HCT116 (cell line): ENCODE measurements around the gene CPSF2. TPM values are rescaled to one million over a fixed set of nuclear protein-coding genes. Genes with fewer than 3 reads are reported as not detected.
A peak's percentile ranks its signal among the peaks of the same experiment; 100 is the strongest.

Source experiments
- ATAC-seq: fragments of 200-7000 bp; cut with Tn5 transposase; 2 replicates; pipeline ENCODE4 v1.9.1; 2020; ENCODE audit warnings: mild to moderate bottlenecking, moderate library complexity
- BruUV-seq: library from RNA; stranded (reverse); fragments of 400-500 nt; replicated peaks from 2 replicates; lab custom pipeline; 2021; lab: Mats Ljungman, UMichigan
- CTCF ChIA-PET: fragments of 300-600 bp; sonication (Branson Sonifier 250); formaldehyde crosslinking; loops from one replicate; lab custom pipeline; 2021; ENCODE audit warnings: antibody characterized with exemption; lab: Charles Lee
- POLR2A ChIA-PET: fragments of 300-600, 350-600 bp; sonication (Branson Sonifier 250); formaldehyde crosslinking; loops from one replicate; lab custom pipeline; 2021; ENCODE audit warnings: antibody characterized with exemption; lab: Charles Lee
- RAD21 ChIA-PET, 2 experiments: fragments of 300-600 bp; sonication (Branson Sonifier 250); formaldehyde crosslinking; loops; one replicate each; lab custom pipeline; 2023; ENCODE audit warnings: low total read pairs in 2 of 2; ENCODE audit not compliant: uncharacterized antibody in 2 of 2, unreplicated experiment in 2 of 2, low non-redundant PET in 1 of 2; lab: Charles Lee
- DNase-seq: peaks from one replicate; pipeline ENCODE4 v3.0.0-alpha.2; 2010; ENCODE audit warnings: low read depth, low spot score
- H2AFZ ChIP-seq: fragments of 200-600 bp; shearing (Covaris generic), sonication (generic); 2 replicates; pipeline ENCODE4 v1.6.1; 2017; ENCODE audit warnings: low read depth, mixed run types, mixed read lengths, antibody characterized with exemption, low read length; ENCODE audit not compliant: poor library complexity, severe bottlenecking
- H3K27ac ChIP-seq: 2 replicates; pipeline ENCODE4 v1.5.1; 2012; ENCODE audit warnings: low read depth, low read length
- H3K27me3 ChIP-seq: fragments of 200-600 bp; sonication (generic); 2 replicates; pipeline ENCODE4 v1.6.1; 2016; ENCODE audit warnings: mixed run types, low read length, mixed read lengths; ENCODE audit not compliant: insufficient read depth
- H3K36me3 ChIP-seq, 2 experiments: fragments of 200-500 bp in 1 of 2; fragments of 200-600 bp in 1 of 2; sonication (Bioruptor generic) in 1 of 2; sonication (generic) in 1 of 2; 2 replicates each; pipeline versions ENCODE4 v1.5.1 to v1.6.1; 2014 to 2016; ENCODE audit warnings: low read length in 2 of 2, inconsistent platforms in 1 of 2, mixed read lengths in 1 of 2, mixed run types in 1 of 2; ENCODE audit not compliant: insufficient read depth in 2 of 2, control insufficient read depth in 1 of 2
- H3K4me1 ChIP-seq, 2 experiments: fragments of 200-600 bp in 1 of 2; sonication (generic) in 1 of 2; 2 replicates each; pipeline versions ENCODE4 v1.5.1 to v1.6.1; 2012 to 2017; ENCODE audit warnings: low read length in 2 of 2, inconsistent platforms in 1 of 2, mild to moderate bottlenecking in 1 of 2, mixed read lengths in 1 of 2, mixed run types in 1 of 2, moderate library complexity in 1 of 2; ENCODE audit not compliant: insufficient read depth in 2 of 2, control insufficient read depth in 1 of 2
- H3K4me2 ChIP-seq: fragments of 200-600 bp; sonication (generic); 2 replicates; pipeline ENCODE4 v1.6.1; 2017; ENCODE audit warnings: mixed run types, low read length, mixed read lengths
- H3K4me3 ChIP-seq, 2 experiments: fragments of 200-600 bp in 1 of 2; sonication (generic) in 1 of 2; replicated peaks in 1 of 2; 2 replicates each; pipeline ENCODE4 v1.5.1; 2011 to 2016; ENCODE audit warnings: low read length in 2 of 2, control low read depth in 1 of 2, low read depth in 1 of 2, mild to moderate bottlenecking in 1 of 2, mixed read lengths in 1 of 2, mixed run types in 1 of 2
- H3K79me2 ChIP-seq: fragments of 200-600 bp; sonication (generic); 2 replicates; pipeline ENCODE4 v1.6.1; 2017; ENCODE audit warnings: mild to moderate bottlenecking, mixed run types, low read length, moderate library complexity, mixed read lengths; ENCODE audit not compliant: insufficient read depth
- H3K9ac ChIP-seq: fragments of 200-600 bp; sonication (generic); 2 replicates; pipeline ENCODE4 v1.6.1; 2016; ENCODE audit warnings: low read length, mixed read lengths
- H3K9me2 ChIP-seq: fragments of 200-600 bp; sonication (generic), shearing (Covaris generic); 2 replicates; pipeline ENCODE4 v1.6.1; 2017; ENCODE audit warnings: mixed run types, mild to moderate bottlenecking, moderate library complexity; ENCODE audit not compliant: insufficient read depth
- H3K9me3 ChIP-seq, 2 experiments: fragments of 200-500 bp in 1 of 2; fragments of 200-600 bp in 1 of 2; sonication (Bioruptor generic) in 1 of 2; sonication (generic) in 1 of 2; 2 replicates each; pipeline ENCODE4 v1.6.1; 2014 to 2017; ENCODE audit warnings: low read length in 2 of 2, mixed read lengths in 2 of 2, inconsistent platforms in 1 of 2, low read depth in 1 of 2, mild to moderate bottlenecking in 1 of 2, mixed run types in 1 of 2, moderate library complexity in 1 of 2; ENCODE audit not compliant: control insufficient read depth in 1 of 2, insufficient read depth in 1 of 2
- H4K20me1 ChIP-seq: fragments of 200-600 bp; sonication (generic), shearing (Covaris generic); 2 replicates; pipeline ENCODE4 v1.6.1; 2017; ENCODE audit warnings: mixed run types, mild to moderate bottlenecking, moderate library complexity; ENCODE audit not compliant: insufficient read depth
- ELF1 ChIP-seq: IDR thresholded peaks from 2 replicates; pipeline ENCODE4 v1.6.1; 2012; ENCODE audit warnings: low read depth, borderline replicate concordance
- EZH2 ChIP-seq: fragments of 200-600 bp; sonication (generic); IDR thresholded peaks from 2 replicates; pipeline ENCODE4 v1.6.1; 2017; ENCODE audit warnings: antibody characterized with exemption, mixed run types
- EZH2phosphoT487 ChIP-seq: fragments of 200-600 bp; IDR thresholded peaks from 2 replicates; pipeline ENCODE4 v1.6.1; 2018; ENCODE audit warnings: antibody characterized with exemption, borderline replicate concordance
- FOSL1 ChIP-seq: IDR thresholded peaks from 2 replicates; pipeline ENCODE4 v1.6.1; 2012; ENCODE audit warnings: low read depth
- MAX ChIP-seq: IDR thresholded peaks from 2 replicates; pipeline ENCODE4 v1.6.1; 2012
- REST ChIP-seq: IDR thresholded peaks from 2 replicates; pipeline ENCODE4 v1.6.1; 2012; ENCODE audit warnings: low read depth
- SRF ChIP-seq: IDR thresholded peaks from 2 replicates; pipeline ENCODE4 v1.6.1; 2012; ENCODE audit warnings: low read depth
- intact Hi-C: fragments of 100-400 bp; cut with micrococcal nuclease; formaldehyde crosslinking; loops from 2 replicates; pipeline ENCODE4 v1.10.0; 2022
- total RNA-seq: library from RNA; stranded (reverse); gene quantifications from one replicate; pipeline ENCODE4 v1.2.1, GENCODE V29; 2021; ENCODE audit not compliant: unreplicated experiment
- TF ChIP-seq, protein P1 (sequence below), 3 experiments: fragments of 200-600 bp in 1 of 3; sonication (generic) in 1 of 3; IDR thresholded peaks in 2 of 3; conservative IDR thresholded peaks in 1 of 3; 2 replicates each; pipeline ENCODE4 v1.5.1; 2012 to 2017; ENCODE audit warnings: low read depth in 2 of 3, low read length in 2 of 3, antibody characterized with exemption in 1 of 3, borderline replicate concordance in 1 of 3, control low read depth in 1 of 3, mild to moderate bottlenecking in 1 of 3, mixed read lengths in 1 of 3, mixed run types in 1 of 3, moderate library complexity in 1 of 3; ENCODE audit not compliant: insufficient read depth in 1 of 3

CPSF2 gene
- total RNA-seq, 1 experiment from 2014 or later: 77.0 TPM

DNA sequence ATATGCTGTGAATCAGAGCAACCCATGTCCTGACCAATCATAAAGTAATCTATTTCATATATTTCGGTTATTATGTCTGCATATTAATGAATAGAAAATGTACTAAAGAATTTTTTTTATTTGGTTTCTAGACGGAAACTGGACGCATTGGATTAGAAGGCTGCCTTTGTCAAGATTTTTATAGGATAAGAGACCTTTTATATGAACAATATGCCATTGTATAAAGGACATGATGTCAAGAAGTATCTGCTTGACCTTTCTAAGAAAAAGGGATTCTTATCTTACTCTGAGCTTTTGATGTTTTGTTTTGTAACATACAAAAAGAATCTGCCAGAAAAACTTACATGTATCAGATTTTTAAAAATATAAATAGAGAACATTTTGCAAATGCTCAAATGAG, 39.8 kb downstream of the CPSF2 start:
- RAD21 ChIA-PET: no interaction called here
- CTCF ChIA-PET: no interaction called here

More for the DNA sequence above, 39.8 kb downstream of the CPSF2 start:
- Histone ChIP-seq H3K4me3 (no peak overlapping the region), H3K9me2 (no peaks in the 10 kb centered on the region), H2AFZ (no peak overlapping the region), H3K4me1 (no peaks in the 10 kb centered on the region), H3K27ac (no peak overlapping the region), H3K36me3 (peaks cover 30 to 40% of the 10 kb centered on the region in 2 experiments), H3K9ac (no peak overlapping the region), H3K79me2 (no peaks in the 10 kb centered on the region), H4K20me1 (no peaks in the 10 kb centered on the region), H3K4me2 (no peak overlapping the region), H3K9me3 (no peaks in the 10 kb centered on the region), H3K27me3 (no peaks in the 10 kb centered on the region)
- ATAC-seq (no peak), DNase-seq (no peak)
- POLR2A ChIA-PET: no interaction called here
- BruUV-seq: TSS peak; percentile 27
- intact Hi-C loops: no loop called here
- TF ChIP-seq SRF (no peak), REST (no peak), EZH2 (no peak), EZH2phosphoT487 (no peak), FOSL1 (no peak), MAX (no peak), ELF1 (no peak)
- TF ChIP-seq, protein P1, sequence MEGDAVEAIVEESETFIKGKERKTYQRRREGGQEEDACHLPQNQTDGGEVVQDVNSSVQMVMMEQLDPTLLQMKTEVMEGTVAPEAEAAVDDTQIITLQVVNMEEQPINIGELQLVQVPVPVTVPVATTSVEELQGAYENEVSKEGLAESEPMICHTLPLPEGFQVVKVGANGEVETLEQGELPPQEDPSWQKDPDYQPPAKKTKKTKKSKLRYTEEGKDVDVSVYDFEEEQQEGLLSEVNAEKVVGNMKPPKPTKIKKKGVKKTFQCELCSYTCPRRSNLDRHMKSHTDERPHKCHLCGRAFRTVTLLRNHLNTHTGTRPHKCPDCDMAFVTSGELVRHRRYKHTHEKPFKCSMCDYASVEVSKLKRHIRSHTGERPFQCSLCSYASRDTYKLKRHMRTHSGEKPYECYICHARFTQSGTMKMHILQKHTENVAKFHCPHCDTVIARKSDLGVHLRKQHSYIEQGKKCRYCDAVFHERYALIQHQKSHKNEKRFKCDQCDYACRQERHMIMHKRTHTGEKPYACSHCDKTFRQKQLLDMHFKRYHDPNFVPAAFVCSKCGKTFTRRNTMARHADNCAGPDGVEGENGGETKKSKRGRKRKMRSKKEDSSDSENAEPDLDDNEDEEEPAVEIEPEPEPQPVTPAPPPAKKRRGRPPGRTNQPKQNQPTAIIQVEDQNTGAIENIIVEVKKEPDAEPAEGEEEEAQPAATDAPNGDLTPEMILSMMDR (IDR thresholded peaks at IDR 0.05 in 2 of 3, conservative IDR thresholded peaks at IDR 0.05 in 1 of 3; ENCODE audit: borderline replicate concordance in 1 of 3, insufficient read depth in 1 of 3, low read depth in 2 of 3, low read length in 2 of 3): no peak
